ENCODE data around the gene ZNF462. TPM values are rescaled to one million over a fixed set of nuclear protein-coding genes. Genes with fewer than 3 reads are reported as not detected.

The ZNF462 gene
- polyA plus RNA-seq, 3 donors: not detected

DNA sequence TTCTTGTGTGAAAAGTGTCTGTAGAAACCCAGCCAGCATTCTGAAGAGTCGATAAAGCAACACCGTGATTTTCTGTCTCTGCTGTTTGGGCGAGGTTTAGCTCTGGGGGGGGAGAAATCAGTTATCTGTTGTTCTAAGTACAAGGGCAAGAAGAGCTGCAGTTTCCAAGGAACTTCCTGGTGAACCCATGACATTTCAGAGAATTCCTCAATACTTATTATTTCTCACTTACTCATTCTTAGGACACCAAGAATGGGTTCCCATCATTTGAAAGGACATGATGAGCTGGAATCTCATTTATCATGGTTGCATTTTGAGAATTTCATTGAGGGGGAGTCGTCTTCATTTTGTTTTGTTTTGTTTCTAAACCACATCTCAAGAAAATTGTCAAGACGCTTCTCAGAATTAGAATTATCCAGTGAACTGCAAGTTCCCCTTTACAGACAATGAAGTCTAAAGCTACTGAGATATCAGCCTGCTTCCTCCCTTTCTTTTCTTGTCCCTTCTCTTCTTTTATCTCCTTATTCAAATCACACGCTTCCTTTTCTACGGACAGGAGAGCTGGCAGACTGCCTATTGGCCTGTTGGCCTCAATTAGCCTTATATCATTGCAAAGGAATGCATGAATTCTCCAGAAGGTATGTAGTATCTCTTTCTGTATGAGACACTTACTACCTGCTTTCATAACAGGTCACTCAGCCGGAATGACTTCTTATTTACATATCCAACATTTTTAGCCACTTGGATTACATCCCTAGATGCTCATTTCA, 53.7 kb downstream of the ZNF462 start:
- Histone ChIP-seq H3K79me2 (ENCODE audit: insufficient read depth, low read length) (no peaks in the 10 kb centered on the region), H3K4me1 (ENCODE audit: control insufficient read depth in 1 of 2, insufficient read depth in 2 of 2, low read length in 2 of 2) (no peaks in the 10 kb centered on the region), H3K27ac (ENCODE audit: low read depth in 1 of 2, low read length in 2 of 2) (no peak overlapping the region), H2AFZ (ENCODE audit: insufficient read depth, low read depth, low read length, poor library complexity, severe bottlenecking) (no peak overlapping the region), H3K9me3 (replicated peaks in 1 of 2; ENCODE audit: control insufficient read depth in 1 of 2, insufficient read depth in 1 of 2, low read length in 2 of 2) (no peaks in the 10 kb centered on the region), H4K20me1 (ENCODE audit: insufficient read depth, low read length) (no peaks in the 10 kb centered on the region), H3K9ac (ENCODE audit: insufficient read depth, low read length, poor library complexity, severe bottlenecking) (no peak overlapping the region), H3K27me3 (ENCODE audit: control insufficient read depth in 2 of 2, insufficient read depth in 2 of 2, low read length in 2 of 2) (no peaks in the 10 kb centered on the region), H3K4me3 (replicated peaks in 1 of 3; ENCODE audit: low read depth in 2 of 3, low read length in 3 of 3) (no peak overlapping the region), H3K4me2 (replicated peaks; ENCODE audit: extremely low read depth, low read length, poor library complexity, severe bottlenecking) (no peak overlapping the region), H3K36me3 (replicated peaks in 1 of 2; ENCODE audit: control insufficient read depth in 1 of 2, insufficient read depth in 2 of 2, low read length in 2 of 2) (no peaks in the 10 kb centered on the region)
- DNase-seq: no peak
- intact Hi-C loops (cut with micrococcal nuclease): no loop called here
- no peaks in the 10 kb centered on the region for H3K4me1 Mint-ChIP-seq
- no peak overlapping the region for H3K27ac Mint-ChIP-seq
- H3K9me3 Mint-ChIP-seq: no peaks in the 10 kb centered on the region
- TF ChIP-seq, protein P1, sequence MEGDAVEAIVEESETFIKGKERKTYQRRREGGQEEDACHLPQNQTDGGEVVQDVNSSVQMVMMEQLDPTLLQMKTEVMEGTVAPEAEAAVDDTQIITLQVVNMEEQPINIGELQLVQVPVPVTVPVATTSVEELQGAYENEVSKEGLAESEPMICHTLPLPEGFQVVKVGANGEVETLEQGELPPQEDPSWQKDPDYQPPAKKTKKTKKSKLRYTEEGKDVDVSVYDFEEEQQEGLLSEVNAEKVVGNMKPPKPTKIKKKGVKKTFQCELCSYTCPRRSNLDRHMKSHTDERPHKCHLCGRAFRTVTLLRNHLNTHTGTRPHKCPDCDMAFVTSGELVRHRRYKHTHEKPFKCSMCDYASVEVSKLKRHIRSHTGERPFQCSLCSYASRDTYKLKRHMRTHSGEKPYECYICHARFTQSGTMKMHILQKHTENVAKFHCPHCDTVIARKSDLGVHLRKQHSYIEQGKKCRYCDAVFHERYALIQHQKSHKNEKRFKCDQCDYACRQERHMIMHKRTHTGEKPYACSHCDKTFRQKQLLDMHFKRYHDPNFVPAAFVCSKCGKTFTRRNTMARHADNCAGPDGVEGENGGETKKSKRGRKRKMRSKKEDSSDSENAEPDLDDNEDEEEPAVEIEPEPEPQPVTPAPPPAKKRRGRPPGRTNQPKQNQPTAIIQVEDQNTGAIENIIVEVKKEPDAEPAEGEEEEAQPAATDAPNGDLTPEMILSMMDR (IDR thresholded peaks at IDR 0.05): no peak
- no peaks in the 10 kb centered on the region for H3K36me3 Mint-ChIP-seq
- no peak overlapping the region for H3K4me3 Mint-ChIP-seq
- WGBS (ENCODE audit: insufficient coverage): 100% methylated on average over 1 of the region's 8 CpGs
- H3K27me3 Mint-ChIP-seq (ENCODE audit: low read depth in 3 of 3): peaks cover 0 to 3% (median 0%) of the 10 kb centered on the region in 3 donors

DNA sequence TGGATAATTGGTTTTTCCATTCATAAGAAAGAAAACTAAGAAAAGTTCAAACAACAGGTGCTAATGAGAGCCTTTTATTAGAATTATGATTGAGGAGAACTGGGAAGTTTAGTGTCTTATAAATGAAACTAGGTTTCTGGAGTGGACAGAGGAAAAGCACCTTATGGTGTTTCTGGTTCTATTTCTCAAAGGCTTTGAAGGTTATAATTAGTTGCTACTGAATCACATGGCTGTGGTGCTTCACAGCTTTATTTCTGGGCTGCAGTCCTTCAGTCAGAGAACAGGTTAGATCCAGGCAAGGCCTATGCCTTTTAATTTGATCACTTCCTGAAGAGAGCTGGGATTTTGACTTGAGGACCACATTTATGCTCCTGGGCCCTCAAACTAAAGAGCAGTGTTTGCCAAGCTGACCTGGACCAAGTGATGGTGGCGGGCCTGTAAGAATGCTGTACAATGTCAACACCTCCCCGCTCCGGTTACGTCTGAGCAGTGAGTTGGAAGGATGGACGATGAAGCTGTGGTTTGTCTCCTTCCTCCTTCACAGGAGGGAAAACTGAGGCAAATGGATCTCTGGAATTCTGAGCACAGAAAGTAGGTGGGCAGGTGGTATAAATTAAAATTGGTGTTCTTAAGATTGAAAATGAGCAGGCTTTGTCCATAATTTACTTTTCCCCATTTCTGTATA, 56.0 kb downstream of the ZNF462 start:
- Mint-ChIP-seq H3K9me3 (peaks cover 0 to under 1% (median 0%) of the 10 kb centered on the region in 7 donors), H3K27me3 (ENCODE audit: low read depth in 3 of 3) (peaks cover 0 to 3% (median 0%) of the 10 kb centered on the region in 3 donors), H3K36me3 (no peaks in the 10 kb centered on the region), H3K4me3 (no peak overlapping the region), H3K4me1 (no peaks in the 10 kb centered on the region), H3K27ac (no peak overlapping the region)
- Histone ChIP-seq H3K27me3 (ENCODE audit: control insufficient read depth in 2 of 2, insufficient read depth in 2 of 2, low read length in 2 of 2) (no peaks in the 10 kb centered on the region), H3K36me3 (replicated peaks in 1 of 2; ENCODE audit: control insufficient read depth in 1 of 2, insufficient read depth in 2 of 2, low read length in 2 of 2) (no peaks in the 10 kb centered on the region), H3K9me3 (replicated peaks in 1 of 2; ENCODE audit: control insufficient read depth in 1 of 2, insufficient read depth in 1 of 2, low read length in 2 of 2) (no peaks in the 10 kb centered on the region), H2AFZ (ENCODE audit: insufficient read depth, low read depth, low read length, poor library complexity, severe bottlenecking) (no peak overlapping the region), H4K20me1 (ENCODE audit: insufficient read depth, low read length) (no peaks in the 10 kb centered on the region), H3K9ac (ENCODE audit: insufficient read depth, low read length, poor library complexity, severe bottlenecking) (no peak overlapping the region), H3K4me1 (ENCODE audit: control insufficient read depth in 1 of 2, insufficient read depth in 2 of 2, low read length in 2 of 2) (no peaks in the 10 kb centered on the region), H3K4me2 (replicated peaks; ENCODE audit: extremely low read depth, low read length, poor library complexity, severe bottlenecking) (no peak overlapping the region), H3K79me2 (ENCODE audit: insufficient read depth, low read length) (no peaks in the 10 kb centered on the region), H3K27ac (ENCODE audit: low read depth in 1 of 2, low read length in 2 of 2) (no peak overlapping the region), H3K4me3 (replicated peaks in 1 of 3; ENCODE audit: low read depth in 2 of 3, low read length in 3 of 3) (no peak overlapping the region)
- WGBS (ENCODE audit: insufficient coverage): no CpG with 5 or more reads among the region's 5 CpGs
- TF ChIP-seq, protein P1 (IDR thresholded peaks at IDR 0.05): no peak
- intact Hi-C loops (cut with micrococcal nuclease): no loop called here
- DNase-seq: no peak
